UCSD-AML1 (cell line): Measurements from ENCODE around the gene GULP1.
"Not testable (repeated sequence)": the region's sequence is repeated elsewhere in the genome, so short reads cannot be mapped to it uniquely, and the experiment has no call there.

Experiments
- DNase-seq: peaks from one replicate; lab custom pipeline; 2025; ENCODE audit not compliant: unreplicated experiment; lab: John Stamatoyannopoulos, UW

The GULP1 gene

DNA sequence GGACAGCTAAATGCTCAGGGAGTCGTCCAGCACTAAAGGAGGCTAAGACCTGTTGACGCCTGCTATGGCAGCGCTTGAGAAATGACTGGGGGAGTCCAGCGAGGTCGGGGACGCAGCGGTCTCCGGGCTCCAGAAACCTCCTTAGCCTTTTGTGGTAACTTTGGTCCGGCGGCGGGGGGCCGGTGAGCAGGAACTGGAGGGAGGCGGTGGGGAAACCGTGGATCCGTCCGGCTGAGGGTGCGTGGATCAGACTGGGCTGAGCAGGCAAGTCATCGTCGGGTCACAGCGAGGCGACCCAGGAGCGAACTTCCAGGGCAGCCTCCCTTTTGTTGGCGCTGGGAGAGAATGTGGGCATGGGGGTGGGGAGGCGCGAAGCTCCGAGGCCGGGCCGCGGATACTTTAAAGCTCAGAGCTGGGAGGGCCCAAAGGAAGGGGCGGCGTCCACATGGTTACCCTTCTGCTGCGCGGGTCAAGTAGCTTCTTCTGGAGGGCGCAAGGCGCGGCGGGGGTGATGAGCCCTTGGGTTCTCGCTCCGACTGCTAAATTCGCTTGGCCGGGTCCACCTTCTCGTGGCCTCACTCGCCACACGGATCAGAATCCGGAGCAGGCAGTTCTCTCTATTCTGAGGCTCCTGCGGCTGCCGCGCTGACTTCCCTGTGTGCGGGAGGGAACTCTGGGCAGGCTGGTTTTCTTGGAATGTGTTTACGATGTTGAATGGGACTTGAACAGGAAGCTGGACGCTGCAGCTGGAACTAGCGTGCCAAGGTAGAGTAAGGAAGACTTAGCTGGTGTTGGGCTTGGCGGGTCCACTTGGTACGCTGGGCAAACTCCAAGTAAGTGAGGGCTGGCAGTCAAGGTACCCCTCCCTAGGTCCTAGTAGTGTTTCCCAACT, 920 bp downstream of the GULP1 start:
- peak; percentile 4 for DNase-seq

DNA sequence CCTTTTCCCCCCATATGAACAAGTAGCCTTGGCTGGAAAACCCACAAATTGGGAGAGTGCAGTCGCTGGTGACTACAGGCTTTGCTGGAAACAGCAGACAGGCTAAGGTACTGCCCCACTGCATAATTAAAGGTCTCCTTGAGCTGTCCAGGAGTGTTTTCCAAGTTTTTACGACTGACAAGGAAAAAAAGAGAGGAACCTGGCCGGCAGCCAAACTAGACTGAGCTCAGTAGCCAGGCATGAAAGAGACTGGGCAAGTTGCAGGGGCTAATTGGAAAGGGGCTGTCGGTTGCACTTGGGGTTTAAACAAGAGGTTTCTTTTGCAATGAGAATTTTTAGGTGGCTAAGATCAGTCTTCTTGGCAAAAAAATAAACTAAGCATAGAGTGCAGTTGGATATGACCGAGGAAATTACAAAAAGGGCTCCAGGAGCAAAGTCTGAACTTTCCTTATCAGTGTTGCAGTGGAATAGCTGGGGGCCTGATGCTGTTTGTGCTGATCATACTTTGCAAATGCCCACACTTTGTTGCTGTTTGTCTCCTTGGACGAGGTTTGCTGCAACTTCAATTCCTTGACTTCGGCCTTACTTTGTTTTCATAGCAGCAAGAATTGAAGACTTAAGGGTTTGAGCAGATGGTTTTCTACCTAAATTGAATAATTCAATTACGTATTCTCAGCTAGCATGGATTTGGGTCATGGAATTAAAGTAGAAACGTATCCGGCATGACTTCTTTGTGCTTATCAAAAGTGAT, 2.1 kb downstream of the GULP1 start:
- no peak for DNase-seq

DNA sequence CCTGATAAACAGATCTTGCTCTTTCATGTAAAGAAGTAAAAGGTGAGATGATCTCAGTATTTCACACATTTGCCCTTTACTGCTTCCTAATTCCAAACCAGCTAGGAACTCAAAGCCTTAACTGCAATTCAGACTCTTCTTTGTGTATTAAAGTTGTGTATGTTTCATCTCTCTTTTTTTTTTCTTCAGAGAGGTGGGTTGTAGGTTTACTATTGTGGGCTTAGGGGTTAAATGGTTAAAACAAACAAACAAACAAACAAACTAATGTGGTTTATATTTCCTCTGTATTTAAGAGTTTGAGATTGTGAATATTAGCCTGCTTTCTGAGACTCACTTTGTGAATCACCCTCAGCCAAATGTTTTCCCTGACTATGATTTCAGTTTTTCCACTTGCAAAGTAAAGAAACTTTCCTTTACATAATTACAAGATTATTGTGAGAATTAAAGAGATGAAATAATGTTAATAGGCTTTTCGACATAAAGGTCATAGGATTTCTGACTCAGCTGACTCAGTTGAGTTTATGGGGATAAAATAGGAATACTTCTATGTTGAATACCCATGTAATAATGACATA, 2.8 kb downstream of the GULP1 start:
- DNase-seq, result no peak

DNA sequence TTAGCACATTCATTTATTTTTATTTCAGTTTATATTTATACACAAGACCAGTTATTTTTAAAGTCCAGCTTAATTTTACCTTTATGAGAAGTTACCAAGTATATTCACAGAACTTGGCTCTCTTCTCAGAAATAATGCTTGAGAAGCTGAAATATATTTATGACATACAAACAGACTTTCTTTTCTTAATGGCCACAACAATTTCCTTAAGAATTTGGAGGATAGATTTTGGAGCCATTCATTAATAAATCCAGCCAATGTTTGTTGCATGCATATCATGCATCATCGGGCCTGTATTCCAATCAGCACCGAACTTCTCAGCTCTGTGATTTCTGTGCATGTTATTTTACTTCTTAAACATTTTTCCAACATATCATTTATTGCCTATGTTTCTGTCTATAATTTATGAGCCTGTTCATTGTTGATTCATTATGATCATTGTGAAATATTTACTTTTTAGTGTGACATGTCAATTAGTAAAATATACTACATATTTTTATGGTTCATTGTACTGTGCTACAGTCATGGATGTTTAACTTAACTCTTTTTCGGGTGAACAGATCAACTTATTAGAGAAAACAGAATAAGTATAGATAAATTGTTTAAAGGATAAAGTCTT, 3.5 kb downstream of the GULP1 start:
- no peak for DNase-seq

DNA sequence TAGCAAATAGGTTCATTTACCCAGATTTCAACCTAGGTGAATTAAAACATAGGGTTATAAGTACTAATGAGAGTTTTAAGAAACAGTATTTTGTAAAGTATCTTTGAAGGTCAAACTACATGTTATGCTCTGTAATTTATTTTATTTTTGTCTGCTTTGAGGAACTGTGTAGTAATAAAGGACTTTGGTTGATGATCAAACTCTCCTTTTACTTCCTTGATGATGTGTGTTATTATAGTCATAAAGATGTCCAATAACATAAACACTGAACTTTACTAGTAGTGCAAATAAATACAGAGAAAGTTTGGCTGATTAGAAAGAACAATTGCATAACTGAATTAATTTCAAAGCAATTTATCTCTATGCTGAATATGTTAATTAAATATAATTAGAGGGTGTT, 6.3 kb downstream of the GULP1 start:
- no peak for DNase-seq

DNA sequence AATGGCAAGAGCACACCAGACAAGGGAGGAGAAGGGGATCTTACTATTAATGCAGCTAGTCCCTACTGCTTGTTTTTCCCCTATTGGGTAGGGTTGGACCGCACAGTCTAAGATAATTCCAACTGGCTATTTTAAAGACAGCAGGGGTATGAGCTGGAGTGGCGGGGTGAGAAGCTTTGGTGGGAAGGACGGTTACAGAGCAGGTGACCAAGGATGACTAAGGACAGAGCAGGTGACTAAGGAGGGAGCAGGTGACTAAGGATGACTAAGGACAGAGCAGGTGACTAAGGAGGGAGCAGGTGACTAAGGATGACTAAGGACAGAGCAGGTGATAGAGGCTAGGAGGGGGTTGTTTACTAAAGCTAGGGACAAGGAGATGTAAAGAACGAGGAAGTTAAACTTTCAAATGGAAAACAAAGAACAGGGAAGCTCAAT, 7.3 kb downstream of the GULP1 start:
- DNase-seq, result not testable (repeated sequence)

DNA sequence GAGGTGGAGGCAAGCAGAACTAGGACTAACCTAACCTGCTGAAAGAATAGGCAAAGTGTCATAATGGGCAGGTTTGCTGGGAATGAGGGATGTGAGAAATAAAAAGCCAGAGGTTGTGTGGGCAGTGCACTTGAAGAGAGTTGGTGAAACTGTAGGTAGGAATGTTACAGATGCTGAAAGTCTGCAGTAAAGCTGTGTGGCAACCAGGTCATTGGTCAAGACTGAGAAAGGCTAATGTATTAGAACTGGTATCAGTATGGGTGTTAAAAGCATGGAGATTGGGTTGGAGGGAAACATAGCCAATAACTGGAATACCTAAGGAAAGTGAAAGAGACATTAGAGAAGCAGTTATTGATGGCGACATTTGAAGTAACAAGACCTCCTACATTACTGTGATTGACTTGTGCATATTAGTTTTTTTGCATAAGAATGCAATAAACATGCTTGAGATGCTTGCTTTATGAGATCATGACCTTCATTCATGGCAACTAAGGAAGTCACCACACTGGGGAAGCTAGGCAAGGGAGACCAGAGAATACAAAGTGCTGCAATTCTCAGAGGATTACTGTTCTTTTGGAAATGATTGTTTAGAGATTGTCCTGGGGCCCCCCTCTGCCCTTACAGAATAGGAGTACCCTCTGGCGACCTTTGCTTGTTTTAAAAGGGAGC, 11.8 kb downstream of the GULP1 start:
- DNase-seq, result no peak

DNA sequence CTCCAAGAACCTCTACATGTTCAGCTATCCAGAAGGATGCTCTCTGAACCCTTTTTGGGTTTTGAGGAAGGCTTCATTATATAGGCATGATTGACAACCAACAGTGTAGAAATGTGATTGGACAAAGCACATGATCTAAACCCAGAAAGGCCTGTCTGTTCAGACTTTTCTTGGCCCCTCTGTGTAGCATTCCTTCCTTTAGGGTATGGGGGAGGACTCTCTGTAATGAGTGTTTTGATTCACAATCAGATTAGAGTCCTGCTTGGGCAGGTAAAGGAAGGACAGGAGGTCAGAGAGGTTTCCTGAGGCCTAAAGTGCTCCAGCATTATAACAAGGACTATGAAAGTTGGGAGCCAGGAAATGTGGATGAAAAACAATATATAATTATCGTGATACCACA, 13.6 kb downstream of the GULP1 start:
- no peak for DNase-seq

DNA sequence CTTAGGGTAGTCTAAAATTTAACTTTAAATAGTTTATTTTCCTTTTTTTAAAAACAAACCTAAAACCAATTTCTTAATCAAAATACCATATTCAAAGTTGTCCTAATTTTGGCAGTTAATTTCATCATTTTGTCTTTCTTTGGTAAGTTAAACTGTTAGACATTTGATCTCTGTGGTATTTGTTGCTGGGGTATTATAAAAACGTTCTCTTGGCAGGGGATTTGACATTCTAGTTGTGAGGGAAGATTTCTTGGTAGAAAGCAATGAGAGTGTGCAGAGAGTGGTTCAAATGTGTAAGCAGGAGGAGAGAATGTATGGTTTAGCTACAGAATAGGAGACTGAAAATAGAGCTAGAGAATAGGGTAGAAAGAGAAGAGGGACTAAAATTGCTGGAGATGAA, 14.6 kb downstream of the GULP1 start:
- DNase-seq, result no peak

DNA sequence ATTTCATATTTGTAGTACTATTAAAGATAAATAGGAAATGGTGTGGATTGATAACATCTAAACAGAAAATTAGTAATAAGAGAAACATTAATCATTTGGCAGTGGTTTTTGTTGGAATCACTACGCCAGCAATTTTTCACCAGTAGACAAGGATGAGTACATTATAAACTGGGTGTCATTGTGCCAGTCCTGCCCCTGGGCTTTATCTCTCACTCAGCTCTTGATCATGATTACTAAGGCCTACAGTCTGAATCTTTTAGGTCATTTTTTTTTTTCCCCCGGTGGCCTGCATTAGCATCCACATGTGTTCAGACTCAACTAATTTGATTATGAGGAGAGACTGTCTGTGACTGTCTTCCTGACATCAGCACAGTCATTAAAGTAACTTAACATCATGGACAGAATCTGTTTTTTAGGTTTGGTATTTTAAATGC, 16.2 kb downstream of the GULP1 start:
- no peak for DNase-seq

DNA sequence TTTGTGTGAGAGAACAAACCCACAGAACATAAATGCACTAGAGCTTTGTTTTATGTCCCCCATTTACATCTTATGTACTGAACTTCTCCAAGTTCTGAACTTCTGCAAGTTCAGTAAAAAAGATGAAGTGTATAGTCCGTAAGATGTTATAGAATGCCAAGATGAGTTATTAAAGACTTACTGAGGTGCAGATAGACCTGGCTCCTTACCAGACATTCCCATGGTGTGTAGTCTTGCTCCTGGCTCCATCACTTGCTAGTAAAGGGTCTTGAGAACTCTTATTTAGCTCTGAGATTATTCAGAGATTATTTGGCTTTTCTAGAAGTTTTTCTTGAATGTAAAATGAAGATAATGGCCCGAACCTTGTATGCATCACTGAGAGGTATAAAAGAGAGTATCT, 16.8 kb downstream of the GULP1 start:
- DNase-seq, result no peak

DNA sequence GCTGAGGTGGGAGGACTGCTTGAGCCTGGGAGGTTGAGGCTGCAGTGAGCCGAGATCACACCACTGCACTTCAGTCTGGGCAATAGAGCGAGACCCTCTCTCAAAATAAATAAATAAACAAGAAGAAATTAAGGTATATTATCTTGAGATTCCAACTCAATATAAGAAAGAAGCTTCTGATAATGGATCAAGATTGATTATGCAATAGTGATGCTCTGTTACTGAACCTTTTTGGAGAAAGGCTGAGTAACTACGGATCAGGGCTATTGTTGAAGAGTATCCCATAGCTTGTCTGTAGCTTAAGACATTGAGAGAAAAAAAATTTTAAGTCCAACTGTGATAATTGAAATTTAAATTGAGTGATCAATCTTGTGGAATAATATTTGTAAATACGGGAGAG, 17.7 kb downstream of the GULP1 start:
- no peak for DNase-seq

DNA sequence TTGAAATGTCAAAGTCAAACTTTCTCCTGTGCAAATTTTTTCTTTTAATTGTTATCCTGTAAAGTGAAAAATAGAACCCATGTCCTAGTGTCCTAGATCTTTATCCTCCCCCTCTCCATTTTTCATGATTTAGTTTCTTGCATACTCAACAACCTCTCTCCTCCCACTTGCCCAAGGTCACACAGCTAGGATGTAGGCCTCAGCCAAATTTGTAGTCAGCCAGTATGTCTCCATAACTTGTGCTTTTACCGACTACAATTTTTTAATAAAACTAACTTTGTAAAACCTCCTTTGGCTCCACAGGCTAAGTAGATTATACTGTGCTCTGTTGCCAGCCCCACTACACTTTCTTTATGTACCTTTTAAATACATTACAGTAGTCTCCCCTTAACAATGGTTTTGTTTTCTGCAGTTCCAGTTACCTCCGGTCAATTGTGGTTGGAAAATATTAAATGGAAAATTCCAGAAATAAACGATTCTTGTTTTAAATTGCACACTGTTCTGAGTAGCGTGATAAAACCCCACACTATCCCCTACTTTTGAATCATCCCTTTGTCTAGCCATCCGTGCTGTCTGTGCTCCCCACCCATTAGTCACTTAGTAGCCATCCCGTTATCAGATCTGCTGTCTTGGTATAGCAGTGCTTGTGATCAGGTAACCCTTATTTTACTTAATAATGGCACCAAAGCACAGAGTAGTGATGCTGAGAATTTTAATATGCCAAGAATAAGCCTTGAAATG, 22.8 kb downstream of the GULP1 start:
- no peak for DNase-seq

DNA sequence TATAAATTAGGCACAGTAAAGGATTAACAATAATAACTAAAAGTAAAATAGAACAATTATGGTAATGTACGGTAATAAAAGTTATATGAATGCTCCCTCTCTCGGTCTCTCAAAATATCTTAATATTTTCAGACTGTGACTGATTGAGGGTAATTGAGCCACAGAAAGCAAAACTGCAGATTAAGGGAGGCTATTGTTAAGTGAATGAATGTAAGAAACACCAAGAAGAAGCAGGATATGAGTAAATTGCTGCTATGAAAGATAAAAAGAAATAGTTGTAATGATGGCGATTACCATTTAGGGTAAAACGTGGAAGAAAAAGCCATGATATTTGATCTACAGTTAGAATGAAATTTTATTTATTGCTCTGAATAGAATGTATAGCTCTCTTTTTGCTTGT, 24.1 kb downstream of the GULP1 start:
- DNase-seq, result no peak

DNA sequence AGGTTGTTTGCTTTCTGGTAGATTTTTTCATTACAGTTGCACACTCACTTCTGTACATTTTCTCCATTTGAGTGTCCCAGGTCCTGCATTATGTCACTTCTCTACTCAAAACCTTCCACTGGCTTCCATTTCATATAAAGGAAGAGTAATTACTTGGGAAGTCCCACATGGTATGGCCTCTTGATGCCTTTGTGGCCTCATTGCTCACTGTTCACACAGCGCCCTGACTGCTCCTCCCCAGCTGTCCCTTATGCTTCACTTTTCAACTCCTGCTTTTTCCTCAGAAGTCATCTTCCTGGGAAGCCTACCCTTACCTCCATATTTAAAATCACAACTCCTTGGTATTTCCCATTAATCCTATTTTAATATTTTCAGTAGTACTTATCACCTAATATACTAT, 24.7 kb downstream of the GULP1 start:
- no peak for DNase-seq

DNA sequence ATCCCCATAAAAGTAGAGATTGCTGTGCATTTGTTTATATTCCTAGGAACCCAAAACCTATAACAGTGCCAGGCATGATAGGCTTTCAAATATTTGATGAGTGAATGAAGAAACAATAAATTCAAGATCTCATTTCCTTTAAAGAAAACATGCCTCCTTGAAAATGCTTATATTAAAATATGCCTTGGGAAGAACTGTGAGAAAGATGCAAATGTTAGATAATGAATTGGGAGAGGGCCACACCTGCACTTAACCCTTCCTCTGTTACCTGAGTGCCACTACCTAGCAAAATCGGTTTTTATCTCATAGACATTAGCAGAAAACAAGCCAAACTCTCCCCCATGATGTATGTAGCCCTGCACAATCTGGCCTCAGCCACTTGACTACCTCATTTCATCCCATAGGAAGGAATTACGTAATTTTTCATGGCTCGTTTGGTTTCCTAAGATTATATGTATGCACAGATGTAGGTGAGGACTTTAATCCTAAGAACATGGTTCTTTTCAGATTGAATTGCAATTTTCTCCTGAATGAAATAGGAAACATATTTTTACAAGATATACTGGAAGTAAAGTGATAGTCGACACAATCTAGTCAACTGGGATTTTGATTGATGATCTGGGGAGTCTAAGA, 25.2 kb downstream of the GULP1 start:
- DNase-seq, result no peak

DNA sequence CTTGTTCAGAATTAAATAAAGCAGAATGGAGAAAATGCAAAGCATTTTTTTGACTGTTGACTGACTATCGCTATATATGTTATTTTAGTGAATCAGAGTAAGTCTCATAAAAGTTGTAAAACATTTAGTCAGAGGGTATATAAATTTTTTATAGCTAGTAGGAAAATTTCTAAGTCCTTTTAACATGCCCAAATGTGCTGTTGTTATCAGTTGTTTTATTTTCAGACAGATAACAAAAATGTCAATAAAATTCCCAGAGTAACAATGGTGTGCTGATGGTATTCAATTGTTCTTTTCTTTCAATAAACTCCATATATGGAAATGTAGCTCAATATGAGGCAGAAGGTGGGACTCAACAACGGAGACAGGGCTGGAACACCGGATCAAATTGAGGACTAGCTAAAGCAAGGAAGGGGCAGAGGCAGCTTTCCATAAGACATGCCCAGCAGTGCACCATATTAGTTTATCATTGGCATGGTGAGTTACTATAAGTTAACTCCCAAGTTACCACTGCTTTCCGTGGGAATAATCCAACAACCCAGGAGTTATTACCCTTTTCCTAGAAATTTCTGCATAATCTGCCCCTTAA, 26.6 kb downstream of the GULP1 start:
- DNase-seq, result no peak

DNA sequence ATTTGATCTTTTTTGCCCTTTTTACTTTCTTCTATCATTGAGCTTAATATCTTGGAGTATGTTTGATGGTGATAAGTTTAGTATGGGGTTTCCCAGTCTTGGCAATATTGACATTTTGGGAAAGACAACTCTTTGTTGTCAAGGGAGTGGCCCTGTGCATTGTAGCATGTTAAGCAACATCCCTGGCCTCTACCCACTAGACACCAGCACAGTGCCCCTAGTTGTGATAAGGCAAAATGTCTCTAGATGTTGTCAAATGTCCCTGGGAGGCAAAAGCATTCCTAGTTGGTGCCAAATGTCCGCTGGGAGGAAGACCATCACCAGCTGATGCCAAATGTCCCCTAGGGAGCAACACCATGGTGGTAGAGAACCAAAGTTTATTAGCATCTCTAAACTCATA, 28.2 kb downstream of the GULP1 start:
- no peak for DNase-seq

DNA sequence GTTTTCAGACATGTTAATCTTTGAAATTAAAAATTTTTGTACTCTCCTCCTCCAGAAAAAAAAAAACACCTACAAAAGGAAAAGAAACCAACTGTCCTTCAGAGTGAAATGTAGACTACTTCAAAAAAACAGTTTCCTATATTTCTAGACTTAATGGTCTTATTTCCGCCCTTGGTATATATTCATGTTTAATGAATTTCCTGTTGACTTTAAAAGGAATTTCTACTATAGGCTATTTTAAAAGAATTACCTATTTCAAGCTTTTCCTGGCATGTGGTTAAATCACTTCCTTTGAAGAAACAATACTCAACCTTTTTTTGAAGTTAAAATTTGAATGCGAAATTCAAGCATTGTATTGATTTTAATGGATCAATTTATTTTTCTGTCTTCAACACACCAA, 29.2 kb downstream of the GULP1 start:
- DNase-seq, result no peak
